K562 (cell line): ENCODE results near the gene CLCN6. TPM values are rescaled to one million over a fixed set of nuclear protein-coding genes. Genes with fewer than 3 reads are reported as not detected.

Experiments used
- CBX1 ChIP-seq: sonication (generic); IDR thresholded peaks from 2 replicates; pipeline ENCODE4 v1.6.1; 2016; ENCODE audit warnings: antibody characterized with exemption, low read depth, mild to moderate bottlenecking
- ELF4 ChIP-seq: fragments of 450-650 bp; formaldehyde crosslinking; IDR thresholded peaks from 2 replicates; pipeline ENCODE4 v1.4.0; 2022; ENCODE audit warnings: missing genetic modification characterization
- GTF2E2 ChIP-seq: fragments of 200-800 bp; sonication (Bioruptor generic); IDR thresholded peaks from 2 replicates; pipeline ENCODE4 v1.6.1; 2016; ENCODE audit warnings: missing genetic modification characterization, missing compliant biosample characterization
- HNRNPUL1 ChIP-seq: fragments of 200-400 bp; formaldehyde crosslinking; IDR thresholded peaks from 2 replicates; pipeline ENCODE4 v1.6.1; 2017; ENCODE audit warnings: low read length
- MECOM ChIP-seq: fragments of 250-450 bp; sonication (Bioruptor Pico); IDR thresholded peaks from 2 replicates; pipeline ENCODE4 v1.8.0; 2022; ENCODE audit warnings: inconsistent platforms
- ZBTB1 ChIP-seq: sonication (generic); formaldehyde crosslinking; IDR thresholded peaks from 2 replicates; pipeline ENCODE4 v1.8.1; 2023; ENCODE audit warnings: missing genetic modification reagents, low read depth, mild to moderate bottlenecking, borderline replicate concordance
- polyA plus RNA-seq, 8 experiments: library from polyadenylated mRNA; depleted of rRNA in 4 of 8; stranded (reverse) in 5 of 8; unstranded in 3 of 8; fragments of >200 nt; fragmentation: Nextera tagmentation in 2 of 8; fragmentation: Illumina TruSeq in 1 of 8; extraction: Ambion mirVana in 2 of 8; extraction: Trizol in 1 of 8; gene quantifications; 2 replicates each; pipeline versions ENCODE4 v1.2.1 to v1.2.3, GENCODE V29; 2011 to 2014; ENCODE audit warnings: inconsistent platforms in 1 of 8, missing spikeins in 1 of 8
- total RNA-seq, 7 experiments: library from RNA; depleted of rRNA in 6 of 7; stranded (reverse); fragments of >200 nt in 6 of 7; fragmentation: Illumina TruSeq in 2 of 7; extraction: Trizol in 2 of 7; gene quantifications; 2 replicates each; pipeline versions ENCODE4 v1.2.1 to v1.2.3, GENCODE V29; 2011 to 2021; ENCODE audit warnings: low replicate concordance in 1 of 7
- TF ChIP-seq, protein P1 (sequence below): IDR thresholded peaks from 3 replicates; pipeline ENCODE4 v1.6.1; 2011; ENCODE audit warnings: borderline replicate concordance, mild to moderate bottlenecking, moderate library complexity; ENCODE audit not compliant: insufficient read length; ENCODE audit errors: extremely low read depth
- TF ChIP-seq, protein P2 (sequence below): fragments of 450-650 bp; conservative IDR thresholded peaks from 2 replicates; pipeline ENCODE4 v1.6.1; 2016; ENCODE audit warnings: missing genetic modification characterization, low read depth, mild to moderate bottlenecking, control low read depth, missing compliant biosample characterization
- TF ChIP-seq, protein P3 (sequence below), 2 experiments: fragments of 450-650 bp; formaldehyde crosslinking in 1 of 2; IDR thresholded peaks; 2 replicates each; pipeline versions ENCODE4 v1.4.0 to v1.6.1; 2014 to 2020; ENCODE audit warnings: mild to moderate bottlenecking in 2 of 2, borderline replicate concordance in 1 of 2, low read depth in 1 of 2
- TF ChIP-seq, protein P4 (sequence below): sonication (generic); formaldehyde crosslinking; IDR thresholded peaks from 2 replicates; pipeline ENCODE4 v1.8.1; 2022; ENCODE audit warnings: missing genetic modification reagents

CLCN6 gene
- total and polyA plus RNA-seq, 9 of the 15 experiments (the other 6 are each of a cell fraction or from before 2014, with no cell fraction given), result 2.0 to 21.8 (median 13.6) TPM

DNA sequence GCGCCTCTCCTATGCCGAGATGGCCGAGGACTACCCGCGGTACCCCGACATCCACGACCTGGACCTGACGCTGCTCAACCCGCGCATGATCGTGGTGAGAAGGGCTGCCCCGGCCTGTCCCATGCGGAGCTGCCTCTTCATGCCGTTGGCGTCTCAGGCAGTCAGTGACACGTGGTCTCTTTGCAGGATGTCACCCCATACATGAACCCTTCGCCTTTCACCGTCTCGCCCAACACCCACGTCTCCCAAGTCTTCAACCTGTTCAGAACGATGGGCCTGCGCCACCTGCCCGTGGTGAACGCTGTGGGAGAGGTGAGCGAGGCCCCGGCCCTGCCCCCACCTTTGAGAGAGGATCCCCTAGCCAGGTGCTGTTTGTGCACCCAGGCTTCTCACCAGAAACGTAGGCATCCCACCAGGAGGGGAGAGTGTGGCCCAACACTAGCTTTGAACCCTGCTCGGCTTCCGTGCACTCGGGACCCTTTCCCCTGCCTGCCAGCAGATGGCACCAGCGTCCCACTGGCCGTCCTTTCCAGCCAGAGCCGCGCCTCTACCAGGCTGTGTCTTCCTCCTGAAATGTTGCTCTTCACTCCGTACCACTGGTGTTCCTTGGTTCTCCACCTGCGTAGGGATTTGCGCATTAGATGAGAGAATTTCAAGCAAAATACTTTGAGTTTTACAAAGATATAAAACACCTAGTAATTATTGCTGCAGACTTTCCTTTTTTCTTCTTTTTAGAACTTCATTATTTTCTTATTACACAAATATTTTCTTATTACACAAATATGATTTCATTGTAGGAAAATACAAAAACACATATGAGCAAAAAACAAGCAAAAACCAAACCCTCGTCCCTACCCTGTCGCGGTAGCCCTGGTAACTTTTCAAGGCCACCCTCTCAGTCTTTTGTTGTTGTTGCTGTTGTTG is 32.6 kb downstream of the CLCN6 start (continued):
- TF ChIP-seq, protein P1, sequence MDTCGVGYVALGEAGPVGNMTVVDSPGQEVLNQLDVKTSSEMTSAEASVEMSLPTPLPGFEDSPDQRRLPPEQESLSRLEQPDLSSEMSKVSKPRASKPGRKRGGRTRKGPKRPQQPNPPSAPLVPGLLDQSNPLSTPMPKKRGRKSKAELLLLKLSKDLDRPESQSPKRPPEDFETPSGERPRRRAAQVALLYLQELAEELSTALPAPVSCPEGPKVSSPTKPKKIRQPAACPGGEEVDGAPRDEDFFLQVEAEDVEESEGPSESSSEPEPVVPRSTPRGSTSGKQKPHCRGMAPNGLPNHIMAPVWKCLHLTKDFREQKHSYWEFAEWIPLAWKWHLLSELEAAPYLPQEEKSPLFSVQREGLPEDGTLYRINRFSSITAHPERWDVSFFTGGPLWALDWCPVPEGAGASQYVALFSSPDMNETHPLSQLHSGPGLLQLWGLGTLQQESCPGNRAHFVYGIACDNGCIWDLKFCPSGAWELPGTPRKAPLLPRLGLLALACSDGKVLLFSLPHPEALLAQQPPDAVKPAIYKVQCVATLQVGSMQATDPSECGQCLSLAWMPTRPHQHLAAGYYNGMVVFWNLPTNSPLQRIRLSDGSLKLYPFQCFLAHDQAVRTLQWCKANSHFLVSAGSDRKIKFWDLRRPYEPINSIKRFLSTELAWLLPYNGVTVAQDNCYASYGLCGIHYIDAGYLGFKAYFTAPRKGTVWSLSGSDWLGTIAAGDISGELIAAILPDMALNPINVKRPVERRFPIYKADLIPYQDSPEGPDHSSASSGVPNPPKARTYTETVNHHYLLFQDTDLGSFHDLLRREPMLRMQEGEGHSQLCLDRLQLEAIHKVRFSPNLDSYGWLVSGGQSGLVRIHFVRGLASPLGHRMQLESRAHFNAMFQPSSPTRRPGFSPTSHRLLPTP, result no peak
- TF ChIP-seq, protein P2, sequence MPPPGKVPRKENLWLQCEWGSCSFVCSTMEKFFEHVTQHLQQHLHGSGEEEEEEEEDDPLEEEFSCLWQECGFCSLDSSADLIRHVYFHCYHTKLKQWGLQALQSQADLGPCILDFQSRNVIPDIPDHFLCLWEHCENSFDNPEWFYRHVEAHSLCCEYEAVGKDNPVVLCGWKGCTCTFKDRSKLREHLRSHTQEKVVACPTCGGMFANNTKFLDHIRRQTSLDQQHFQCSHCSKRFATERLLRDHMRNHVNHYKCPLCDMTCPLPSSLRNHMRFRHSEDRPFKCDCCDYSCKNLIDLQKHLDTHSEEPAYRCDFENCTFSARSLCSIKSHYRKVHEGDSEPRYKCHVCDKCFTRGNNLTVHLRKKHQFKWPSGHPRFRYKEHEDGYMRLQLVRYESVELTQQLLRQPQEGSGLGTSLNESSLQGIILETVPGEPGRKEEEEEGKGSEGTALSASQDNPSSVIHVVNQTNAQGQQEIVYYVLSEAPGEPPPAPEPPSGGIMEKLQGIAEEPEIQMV (tag), result no peak
- TF ChIP-seq ELF4 (CRISPR knock-in tag) (no peak), ZBTB1 (CRISPR knock-in tag) (no peak), HNRNPUL1 (no peak), MECOM (CRISPR knock-in tag) (peak; percentile 56; the same call in 1 of the 2 replicates), GTF2E2 (no peak), CBX1 (no peak)
- TF ChIP-seq, protein P3, sequence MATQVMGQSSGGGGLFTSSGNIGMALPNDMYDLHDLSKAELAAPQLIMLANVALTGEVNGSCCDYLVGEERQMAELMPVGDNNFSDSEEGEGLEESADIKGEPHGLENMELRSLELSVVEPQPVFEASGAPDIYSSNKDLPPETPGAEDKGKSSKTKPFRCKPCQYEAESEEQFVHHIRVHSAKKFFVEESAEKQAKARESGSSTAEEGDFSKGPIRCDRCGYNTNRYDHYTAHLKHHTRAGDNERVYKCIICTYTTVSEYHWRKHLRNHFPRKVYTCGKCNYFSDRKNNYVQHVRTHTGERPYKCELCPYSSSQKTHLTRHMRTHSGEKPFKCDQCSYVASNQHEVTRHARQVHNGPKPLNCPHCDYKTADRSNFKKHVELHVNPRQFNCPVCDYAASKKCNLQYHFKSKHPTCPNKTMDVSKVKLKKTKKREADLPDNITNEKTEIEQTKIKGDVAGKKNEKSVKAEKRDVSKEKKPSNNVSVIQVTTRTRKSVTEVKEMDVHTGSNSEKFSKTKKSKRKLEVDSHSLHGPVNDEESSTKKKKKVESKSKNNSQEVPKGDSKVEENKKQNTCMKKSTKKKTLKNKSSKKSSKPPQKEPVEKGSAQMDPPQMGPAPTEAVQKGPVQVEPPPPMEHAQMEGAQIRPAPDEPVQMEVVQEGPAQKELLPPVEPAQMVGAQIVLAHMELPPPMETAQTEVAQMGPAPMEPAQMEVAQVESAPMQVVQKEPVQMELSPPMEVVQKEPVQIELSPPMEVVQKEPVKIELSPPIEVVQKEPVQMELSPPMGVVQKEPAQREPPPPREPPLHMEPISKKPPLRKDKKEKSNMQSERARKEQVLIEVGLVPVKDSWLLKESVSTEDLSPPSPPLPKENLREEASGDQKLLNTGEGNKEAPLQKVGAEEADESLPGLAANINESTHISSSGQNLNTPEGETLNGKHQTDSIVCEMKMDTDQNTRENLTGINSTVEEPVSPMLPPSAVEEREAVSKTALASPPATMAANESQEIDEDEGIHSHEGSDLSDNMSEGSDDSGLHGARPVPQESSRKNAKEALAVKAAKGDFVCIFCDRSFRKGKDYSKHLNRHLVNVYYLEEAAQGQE (IDR thresholded peaks at IDR 0.05; ENCODE audit: borderline replicate concordance), result peak; percentile 96
- TF ChIP-seq, protein P3 (CRISPR knock-in tag; IDR thresholded peaks at IDR 0.05; ENCODE audit: low read depth), result peak; percentile 68; the same call in 1 of the 2 replicates
- TF ChIP-seq, protein P4, sequence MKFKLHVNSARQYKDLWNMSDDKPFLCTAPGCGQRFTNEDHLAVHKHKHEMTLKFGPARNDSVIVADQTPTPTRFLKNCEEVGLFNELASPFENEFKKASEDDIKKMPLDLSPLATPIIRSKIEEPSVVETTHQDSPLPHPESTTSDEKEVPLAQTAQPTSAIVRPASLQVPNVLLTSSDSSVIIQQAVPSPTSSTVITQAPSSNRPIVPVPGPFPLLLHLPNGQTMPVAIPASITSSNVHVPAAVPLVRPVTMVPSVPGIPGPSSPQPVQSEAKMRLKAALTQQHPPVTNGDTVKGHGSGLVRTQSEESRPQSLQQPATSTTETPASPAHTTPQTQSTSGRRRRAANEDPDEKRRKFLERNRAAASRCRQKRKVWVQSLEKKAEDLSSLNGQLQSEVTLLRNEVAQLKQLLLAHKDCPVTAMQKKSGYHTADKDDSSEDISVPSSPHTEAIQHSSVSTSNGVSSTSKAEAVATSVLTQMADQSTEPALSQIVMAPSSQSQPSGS (CRISPR knock-in tag), result no peak
